DMS53 treated with DMSO at 0.1 percent for 48 hours (cell line): Measurements from ENCODE around the gene ESPN.
"Not testable (repeated sequence)": the region's sequence is repeated elsewhere in the genome, so short reads cannot be mapped to it uniquely, and the experiment has no call there.

Experiments
- DNase-seq: peaks from one replicate; lab custom pipeline; 2025; ENCODE audit not compliant: unreplicated experiment; lab: John Stamatoyannopoulos, UW

The ESPN gene

DNA sequence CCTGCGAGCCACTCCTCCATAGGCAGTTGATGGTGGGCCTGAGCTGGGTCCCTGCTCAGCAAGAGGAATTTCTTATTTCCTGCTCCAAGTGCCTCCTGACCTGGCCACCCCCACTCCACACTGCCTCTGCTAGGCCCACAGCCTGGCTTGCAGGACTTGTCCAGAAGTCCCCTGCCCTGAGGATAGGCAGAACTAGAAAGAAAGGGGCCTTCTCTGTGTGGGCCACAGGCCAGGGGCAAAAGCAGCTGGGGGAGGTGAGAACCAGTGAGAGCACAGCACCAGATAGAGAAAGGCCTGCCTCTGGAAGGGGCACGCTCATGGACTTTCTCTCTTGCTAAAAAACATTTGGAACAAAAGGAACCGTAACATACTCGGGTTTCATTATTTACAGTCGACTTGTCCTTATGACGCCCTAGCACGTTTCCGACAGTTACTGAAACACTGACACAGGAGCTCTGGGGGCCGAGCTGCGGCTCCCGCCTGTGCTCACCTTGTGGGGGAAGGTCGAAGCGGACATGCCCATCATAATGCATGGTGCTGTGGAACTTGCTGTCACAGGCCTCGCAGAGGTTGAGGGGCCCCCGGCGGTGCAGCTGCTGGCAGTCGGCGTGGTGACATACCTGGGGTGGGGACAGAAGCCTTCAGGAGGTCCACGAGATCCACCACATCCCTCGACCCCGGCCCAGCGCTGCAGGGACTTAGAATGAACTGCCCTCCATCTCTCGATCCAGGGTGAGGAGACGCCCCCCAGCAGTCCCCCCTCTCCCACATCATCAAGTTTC lies 52.7 kb downstream of the ESPN start:
- no peak for DNase-seq

DNA sequence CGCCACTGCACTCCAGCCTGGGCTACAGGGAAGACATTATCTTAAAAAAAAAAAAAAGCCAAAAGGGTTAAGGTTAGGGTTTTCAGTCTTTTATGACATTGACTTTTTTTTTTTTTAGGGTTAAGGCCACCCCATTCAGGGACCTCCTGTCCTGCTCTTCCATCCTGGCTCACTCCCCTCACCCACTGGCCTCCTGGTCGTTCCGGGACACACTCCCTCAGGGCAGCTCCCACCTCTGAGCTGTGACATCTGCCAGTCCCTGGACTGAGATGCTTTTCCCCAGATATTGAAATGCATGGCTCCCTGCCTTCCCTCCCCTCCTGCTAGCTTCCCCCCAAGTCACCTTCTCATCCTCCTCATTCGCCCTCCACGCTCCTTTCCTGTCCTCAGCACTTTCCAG lies 57.2 kb downstream of the ESPN start:
- DNase-seq: no peak

DNA sequence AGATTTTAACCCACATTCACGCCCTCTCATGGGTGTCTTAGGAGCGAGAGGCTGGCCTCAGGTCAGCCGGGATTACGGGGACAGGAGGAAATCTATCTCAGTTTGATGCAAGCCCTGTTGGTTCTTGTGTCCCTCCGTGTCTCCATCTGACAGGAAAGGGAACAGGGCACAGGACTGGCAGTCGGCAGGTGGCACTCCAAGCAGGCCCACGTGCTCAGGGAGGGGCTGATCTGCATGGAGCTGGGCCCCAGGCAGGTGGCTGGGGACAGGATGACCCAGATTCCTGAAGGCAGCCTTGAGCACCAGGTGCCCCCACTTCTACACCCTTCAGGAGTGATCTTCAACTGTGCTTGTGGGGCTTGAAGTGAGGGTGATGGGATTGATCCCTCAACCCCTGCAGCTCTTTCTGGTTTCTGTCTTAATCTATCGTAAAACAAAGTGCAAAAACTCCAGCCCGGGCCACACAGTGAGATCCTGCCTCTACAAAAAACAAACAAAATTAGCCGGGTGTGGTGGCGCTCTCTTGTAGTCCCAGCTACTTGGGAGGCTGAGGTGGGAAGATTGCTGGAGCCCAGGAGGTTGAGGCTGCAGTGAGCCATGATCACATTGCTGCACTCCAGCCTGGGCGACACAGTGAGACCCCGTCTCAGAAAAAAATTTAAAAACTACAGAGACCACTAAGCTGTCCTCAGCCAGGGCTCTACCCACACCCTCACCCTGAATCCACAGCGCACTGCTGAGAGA lies 58.6 kb downstream of the ESPN start:
- peak; percentile 71 for DNase-seq

DNA sequence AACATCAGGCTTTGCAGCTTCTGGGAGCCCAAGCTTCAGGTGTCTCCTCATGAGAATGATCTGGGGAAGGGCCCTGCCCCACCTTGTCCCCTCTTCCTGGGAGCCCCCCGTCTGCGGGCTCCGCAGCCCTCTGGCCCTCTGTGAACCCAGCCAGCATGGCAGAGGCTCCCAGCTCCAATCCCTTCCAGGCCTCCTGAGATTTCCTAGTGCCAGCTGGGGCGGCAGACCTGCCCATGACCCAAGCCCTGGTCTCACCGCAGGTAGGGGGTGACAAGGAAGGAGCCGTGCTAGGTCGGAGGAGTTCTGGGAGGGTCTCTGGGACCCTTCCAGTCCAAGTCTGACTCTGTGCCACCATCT lies 59.2 kb downstream of the ESPN start:
- DNase-seq: no peak

DNA sequence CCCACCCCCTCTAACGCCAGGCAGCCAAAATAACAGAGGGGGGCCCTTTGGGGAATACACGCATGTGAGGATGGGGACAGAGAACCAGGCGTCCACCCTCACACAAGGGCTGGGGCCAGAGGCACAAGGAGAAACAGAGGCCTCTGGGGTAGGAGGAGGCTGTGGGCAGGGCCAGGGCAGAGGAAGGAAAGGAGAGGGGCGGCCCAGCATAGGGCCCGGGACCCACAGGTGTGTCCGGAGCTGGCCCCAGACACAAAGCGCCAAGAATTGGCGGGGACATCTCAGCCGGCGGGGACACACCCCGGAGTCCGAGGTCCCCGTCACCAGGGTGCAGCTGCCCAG lies 60.2 kb downstream of the ESPN start:
- DNase-seq: no peak

DNA sequence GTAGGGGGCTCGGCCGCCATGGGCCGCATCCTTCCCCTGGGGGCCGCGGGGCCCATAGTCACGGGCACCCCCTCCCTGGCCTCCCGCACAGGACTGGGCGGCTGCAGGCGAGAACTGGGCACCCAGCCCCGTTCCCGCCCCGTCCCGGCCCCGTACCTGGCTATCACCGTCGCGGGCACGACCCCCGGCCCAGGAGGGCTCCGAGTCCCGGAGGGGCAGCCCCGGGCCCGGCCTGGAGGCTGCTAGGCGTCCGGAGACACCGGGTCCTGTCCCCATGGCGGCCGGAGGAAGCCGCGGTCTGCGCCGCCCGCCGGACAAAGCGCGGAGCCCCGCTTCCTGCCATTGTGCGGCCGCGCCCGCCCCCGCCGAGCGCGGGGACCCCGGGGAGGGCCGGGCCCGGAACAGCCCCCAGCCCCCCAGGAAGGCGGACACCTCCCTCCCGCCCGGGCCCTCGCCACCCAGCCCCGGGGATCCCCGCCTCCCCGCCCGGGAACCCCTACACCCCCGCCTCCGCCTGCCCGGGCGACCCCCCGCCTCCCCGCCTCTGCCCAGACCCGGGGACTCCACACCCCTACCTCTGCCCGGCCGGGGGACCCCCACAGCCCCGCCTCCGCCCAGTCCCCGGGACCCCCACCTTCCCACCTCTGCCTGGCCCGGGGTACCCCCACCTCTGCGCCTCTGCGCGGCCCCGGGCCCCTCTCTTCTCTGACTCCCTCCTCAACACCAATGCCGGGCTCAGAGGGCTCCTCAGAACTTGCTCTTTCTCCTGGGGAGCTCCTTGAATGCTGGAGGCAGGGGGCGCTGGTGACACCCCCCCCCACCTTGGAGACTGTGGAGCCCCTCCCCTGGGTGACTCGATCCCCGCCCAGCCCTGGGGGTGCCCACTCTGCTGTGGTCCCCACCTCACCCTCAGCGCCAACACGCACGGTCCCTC lies 60.9 kb downstream of the ESPN start:
- no peak for DNase-seq

DNA sequence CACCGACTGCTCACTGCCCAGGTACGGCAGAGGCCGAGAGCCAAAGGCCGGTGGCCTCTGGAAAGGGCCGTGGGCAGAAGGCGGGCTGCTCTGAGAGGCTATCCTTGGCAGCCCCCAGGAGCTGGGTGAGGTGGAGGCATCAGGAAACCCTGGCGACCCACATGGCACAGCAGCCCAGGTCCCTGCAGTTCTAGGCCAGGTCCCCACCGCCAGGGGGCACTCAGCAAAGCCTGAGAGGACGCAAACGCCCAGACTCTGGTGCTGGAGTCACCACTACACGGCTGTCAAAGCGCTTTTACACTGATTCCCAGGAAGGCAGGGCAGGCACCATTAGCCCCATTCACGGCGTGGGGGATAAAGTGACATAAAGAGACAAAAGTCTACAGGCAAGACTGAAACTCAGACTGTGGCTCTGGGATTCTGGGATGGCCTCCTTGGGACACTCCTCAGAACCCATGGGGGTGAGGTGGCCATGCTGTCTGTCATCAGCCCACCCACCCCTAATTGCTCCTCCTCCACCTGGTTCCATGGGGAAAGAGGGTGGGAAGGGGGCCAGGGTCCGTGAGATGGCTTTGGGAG lies 61.9 kb downstream of the ESPN start:
- peak; percentile 89 for DNase-seq

DNA sequence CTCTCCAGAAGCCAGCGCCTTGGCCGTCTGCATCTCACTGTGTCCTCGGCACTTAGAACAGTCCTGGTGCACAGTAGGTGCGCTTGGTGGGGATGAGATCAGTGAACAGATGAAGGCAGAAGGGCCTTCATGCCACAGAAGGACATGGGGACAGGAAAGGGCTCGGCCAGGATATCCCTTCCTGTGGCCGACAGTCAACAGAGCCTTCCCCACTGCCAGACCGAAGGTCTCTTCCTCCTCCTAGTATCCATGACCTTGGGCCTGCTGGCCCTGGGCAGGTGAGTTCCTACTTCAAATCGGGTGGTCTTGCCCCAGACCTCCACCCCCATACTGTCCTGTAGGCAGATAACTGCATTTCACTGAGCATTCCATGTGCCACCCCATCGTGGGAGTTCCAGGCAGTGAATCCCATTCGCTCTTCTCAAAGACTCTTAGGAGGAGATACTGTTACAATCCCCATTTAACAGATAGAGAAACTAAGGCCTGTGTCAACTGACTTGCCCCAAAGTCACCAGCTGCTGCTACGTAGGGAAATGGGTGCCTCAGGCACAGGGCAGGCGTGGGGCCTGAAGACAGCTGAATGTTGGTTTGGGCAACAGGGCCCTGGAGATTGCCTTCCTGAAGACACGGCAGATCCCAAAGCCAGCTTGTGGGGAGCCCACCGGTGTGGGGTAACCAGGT lies 63.4 kb downstream of the ESPN start:
- no peak for DNase-seq

DNA sequence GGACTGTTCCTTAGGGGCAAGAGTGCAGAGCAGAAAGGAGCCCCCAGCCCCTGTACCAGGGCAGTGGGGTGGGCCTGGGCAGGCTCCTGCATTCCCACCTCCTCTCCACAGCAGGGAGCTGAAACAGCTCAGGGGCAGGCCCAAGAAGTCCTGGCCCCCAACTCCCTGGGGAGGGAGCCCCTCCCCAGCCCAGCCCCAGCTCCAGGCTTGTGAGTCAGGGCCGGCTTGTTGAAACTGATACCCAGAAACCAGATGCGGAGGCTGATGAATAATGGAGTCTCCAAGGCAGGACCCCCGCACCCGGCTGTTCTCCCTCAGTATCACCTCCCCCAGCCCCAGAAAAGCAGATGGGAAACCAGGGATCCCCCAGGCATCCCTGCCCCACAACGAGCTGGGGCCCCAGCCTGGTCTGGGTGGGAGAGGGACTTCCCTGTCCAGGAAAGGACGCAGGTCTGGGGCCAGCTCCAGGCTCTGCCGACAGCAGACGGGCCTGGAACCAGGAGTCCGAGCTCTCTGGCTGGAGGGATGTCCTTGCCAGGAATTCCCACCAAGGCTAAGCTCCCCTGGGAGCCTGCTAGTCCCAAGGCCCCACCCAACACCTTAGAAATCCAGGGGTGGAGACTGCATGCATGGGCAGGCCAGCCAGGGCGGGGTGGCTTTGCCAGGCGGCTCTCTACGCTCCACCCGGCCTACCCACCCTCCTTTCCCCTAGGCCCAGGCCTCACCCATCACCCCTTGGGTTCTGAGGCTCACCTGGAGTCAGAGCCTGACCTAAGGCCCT lies 64.2 kb downstream of the ESPN start:
- DNase-seq: no peak

DNA sequence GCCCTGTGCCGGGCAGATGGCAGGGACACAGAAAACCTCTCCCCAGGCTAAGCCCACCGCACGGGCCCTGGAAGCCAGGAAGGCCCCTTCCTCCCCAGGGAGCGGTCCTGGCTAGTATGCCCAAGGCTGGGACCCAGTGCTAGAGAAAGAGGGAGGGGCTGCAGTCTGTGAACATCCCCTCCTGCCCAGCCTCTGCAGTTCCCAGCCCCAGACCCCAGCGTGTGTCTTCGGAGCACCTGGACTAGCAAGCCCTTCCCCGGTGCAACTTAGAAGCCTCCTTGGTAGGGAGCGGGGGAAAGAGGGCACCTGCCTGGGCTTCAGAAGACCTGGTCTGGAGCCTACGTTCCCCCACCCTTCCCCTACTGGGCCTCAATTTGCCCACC lies 64.8 kb downstream of the ESPN start:
- DNase-seq: no peak

DNA sequence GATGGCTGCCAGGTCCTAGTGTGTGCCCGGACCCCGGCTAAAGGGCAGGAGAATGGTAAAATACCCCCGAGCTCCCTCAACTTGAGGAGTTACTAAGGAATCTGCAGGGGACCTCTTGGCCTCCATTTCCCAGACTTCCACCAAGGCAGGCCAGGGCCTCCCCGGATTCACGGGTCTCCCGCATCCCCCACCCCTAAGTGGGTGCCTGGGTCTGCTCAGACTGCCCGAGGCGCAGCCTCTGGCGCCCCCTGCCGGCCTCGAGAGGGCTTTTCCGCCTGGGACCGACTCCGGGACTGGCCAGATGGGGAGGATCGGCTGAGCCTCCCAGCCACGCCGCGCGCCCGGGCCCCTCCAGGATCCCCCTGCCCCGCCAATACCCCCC lies 65.2 kb downstream of the ESPN start:
- DNase-seq: peak; percentile 63

DNA sequence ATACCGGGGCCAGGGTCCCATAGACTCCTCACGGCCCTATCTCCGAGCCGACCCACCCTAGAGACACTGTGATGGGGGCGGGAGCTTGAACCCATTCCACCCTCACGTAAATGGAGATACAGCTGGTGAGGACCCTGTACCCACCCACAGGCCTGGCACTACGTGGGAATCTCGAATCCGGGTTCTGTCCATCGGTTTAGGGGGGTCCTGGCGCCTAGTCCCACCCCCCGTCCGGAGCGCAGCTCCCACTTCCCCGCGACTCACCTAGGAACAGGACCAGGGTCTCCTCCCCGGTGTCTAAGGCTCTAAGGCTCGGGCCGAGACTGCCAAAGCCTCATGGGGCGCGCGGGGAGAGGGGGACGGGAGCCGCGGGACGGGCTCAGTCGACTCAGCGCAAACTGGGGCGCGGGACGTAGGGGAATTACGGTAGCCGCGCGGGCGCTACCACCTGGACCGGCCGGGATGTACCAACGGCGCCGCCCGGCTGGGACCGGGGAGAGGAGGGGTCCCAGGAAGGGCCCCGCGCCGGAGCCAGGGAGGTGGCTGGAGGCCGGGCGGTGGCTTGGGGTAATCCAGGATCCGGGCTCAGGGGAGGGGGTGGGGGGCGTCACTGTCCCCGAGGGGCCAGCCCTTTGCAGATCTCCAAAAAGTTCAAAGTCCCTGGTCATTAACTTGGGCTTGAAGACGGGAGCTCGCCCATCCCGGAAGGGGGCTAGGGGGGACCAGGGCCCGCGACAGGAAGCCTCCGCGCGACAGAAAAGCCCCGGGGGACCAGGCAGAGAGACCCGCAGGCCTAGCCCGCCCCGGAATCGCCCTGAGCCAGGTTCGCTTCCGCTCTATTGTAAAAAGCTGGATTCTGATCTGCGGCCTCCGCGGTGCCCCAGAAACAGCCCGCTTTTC lies 65.9 kb downstream of the ESPN start:
- DNase-seq: peak; percentile 65

DNA sequence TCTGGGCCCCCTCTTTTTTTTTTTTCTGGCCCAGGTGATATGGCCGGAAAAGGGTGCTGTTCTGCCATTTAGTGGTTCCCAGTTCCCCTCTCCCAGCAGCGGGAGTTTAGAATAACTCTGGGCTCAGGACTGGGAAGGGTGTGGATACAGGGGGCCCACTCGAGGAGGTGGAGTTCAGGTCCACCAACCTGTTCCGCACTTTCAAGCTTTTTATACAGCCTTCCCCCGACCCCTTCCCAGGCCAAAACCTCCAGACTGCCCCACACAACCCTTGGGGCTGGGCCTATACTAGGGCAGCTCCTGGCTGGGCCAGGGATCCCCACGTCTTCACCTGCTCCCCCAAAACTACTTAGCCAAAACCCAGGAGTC lies 66.5 kb downstream of the ESPN start:
- DNase-seq: no peak

DNA sequence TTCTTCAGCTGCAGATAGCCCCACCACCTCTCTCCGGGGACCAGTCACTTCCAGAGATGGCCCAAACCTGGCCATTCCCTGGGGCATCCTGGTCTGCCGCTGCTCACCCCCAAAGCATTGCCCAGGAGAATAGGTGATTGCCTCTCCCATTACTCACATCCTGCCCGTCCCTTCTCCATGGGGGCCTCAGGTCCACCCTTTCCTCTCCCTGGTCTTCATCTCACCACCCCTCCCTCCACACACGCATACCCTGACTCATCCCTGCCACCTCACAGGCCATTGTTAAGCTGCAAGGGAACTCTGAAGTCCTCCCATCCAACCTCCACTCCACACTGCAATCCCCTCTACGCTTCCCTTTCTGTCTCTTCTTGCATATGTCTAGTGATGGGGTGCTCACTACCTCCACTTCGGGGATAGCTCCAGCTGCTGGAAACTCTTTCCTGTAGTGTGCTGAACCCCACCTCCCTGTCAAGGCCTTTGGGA lies 66.9 kb downstream of the ESPN start, which contains the start of gene PLEKHG5:
Gene PLEKHG5, minus strand, starts transcription at position 188 of the 483 bp plus-strand sequence. CDS start 14,096 bp downstream, outside the sequence.
- DNase-seq: peak; percentile 21

DNA sequence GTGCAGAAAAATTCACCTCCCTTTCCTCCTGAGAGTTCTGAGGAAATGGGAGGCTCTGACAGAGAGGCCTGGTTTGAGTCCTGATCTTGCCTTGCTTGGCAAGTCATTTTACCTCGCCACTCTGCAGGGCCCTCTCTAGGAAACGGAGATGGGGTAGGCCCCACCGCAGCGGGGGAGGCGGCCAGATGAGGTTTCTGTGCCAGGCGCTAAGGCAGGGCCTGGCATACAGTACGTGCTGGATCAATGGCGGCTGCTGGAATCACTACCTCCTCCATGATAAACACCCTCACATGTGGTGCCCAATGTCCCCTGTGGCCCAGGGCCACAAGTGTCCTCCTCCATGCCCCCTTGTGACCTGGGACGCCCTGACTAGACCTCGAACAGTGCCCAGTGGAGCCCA lies 67.4 kb downstream of the ESPN start:
- DNase-seq: no peak

DNA sequence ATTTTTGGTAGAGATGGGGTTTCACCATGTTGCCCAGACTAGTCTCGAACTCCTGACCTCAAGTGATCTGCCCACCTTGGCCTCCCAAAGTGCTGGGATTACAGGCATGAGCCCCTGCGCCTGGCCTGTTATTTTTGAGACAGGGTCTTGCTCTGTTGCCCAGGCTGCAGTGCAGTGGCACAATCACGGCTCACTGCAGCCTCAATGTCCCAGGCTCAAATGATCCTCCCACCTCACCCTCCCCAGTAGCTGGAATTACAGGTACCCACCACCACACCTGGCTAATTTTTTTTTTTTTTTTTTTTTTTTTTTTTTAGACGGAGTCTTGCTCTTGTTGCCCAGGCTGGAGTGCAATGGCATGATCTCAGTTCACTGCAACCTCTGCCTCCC lies 69.3 kb downstream of the ESPN start:
- DNase-seq: not testable (repeated sequence)

DNA sequence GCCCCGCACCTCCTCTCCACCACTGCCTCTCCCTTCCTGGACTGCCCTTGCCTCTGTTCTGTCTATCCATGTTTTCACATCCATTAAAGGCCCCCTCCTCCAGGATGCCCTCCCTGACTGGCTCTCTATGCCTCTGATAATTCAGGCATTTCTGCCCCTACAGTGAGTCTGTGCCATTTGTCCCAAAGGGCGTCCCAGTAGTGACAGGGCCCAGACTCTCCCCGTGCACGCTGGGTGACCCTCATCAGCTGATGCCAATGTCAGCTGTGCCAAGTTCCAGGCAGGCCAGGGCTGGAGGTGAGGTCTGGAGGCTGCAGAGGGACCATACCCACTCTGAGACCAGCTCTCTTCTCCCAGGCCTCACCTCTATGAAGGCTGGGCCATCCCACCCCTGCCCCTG lies 70.1 kb downstream of the ESPN start:
- DNase-seq: no peak

DNA sequence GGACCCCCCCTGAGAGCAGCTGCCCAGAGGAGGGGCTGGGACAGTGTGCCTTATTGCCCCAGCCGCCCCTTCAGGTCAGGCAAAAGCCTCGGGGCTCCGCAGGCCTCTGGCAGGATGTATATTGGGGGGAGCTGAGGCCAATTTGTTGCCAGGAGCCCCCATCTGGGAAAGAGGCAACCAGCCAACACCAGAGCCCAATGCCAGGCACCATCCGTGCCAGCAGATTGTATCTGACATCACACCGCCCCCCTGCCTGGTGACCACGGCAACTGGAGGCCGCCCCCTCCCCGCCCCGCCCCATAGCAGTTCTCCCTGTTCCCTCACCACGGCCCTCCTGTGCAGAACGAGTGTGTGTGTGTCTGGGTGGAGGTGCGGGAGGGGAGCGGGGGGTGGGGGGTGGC lies 70.5 kb downstream of the ESPN start:
- DNase-seq: no peak
